Left lung (tissue), 14 donors: ENCODE measurements around the gene RPS15. TPM values are rescaled to one million over a fixed set of nuclear protein-coding genes. Genes with fewer than 3 reads are reported as not detected.

Experiments used
- ATAC-seq: fragments of 200-7000 bp; cut with Tn5 transposase; one replicate; pipeline ENCODE4 v1.9.1; 2020; ENCODE audit warnings: moderate library complexity
- DNase-seq, 4 donors: peaks; one replicate each; pipeline ENCODE4 v3.0.0-alpha.2; 2013 to 2020
- H3K27ac ChIP-seq, 2 donors: fragments of 200-600 bp; sonication (generic) in 1 of 2; one replicate each; pipeline versions ENCODE4 v1.5.0 to v1.8.0; 2020 to 2021
- H3K27me3 ChIP-seq, 2 donors: fragments of 200-600 bp; sonication (generic) in 1 of 2; one replicate each; pipeline versions ENCODE4 v1.5.0 to v1.8.0; 2020 to 2021
- H3K36me3 ChIP-seq, 2 donors: fragments of 200-600 bp; sonication (generic) in 1 of 2; one replicate each; pipeline versions ENCODE4 v1.5.0 to v1.8.0; 2020 to 2021
- H3K4me1 ChIP-seq, 2 donors: fragments of 200-600 bp; one replicate each; pipeline ENCODE4 v1.8.0; 2021
- H3K4me3 ChIP-seq, 2 donors: fragments of 200-600 bp; sonication (generic) in 1 of 2; one replicate each; pipeline versions ENCODE4 v1.5.0 to v1.8.0; 2020 to 2021; ENCODE audit warnings: mild to moderate bottlenecking in 1 of 2
- H3K9me3 ChIP-seq, 2 donors: fragments of 200-600 bp; sonication (generic) in 1 of 2; one replicate each; pipeline versions ENCODE4 v1.5.0 to v1.8.0; 2020 to 2021
- CTCF ChIP-seq, 2 donors: fragments of 200-600 bp; sonication (generic) in 1 of 2; IDR thresholded peaks; one replicate each; pipeline versions ENCODE4 v1.5.0 to v1.8.0; 2021; ENCODE audit warnings: antibody characterized with exemption in 2 of 2
- intact Hi-C, 2 donors: fragments of 100-400 bp; cut with DNase I; formaldehyde crosslinking; loops; one replicate each; pipeline versions ENCODE4 v1.11.2 to v1.14.2; 2022
- long read RNA-seq, 12 donors: library from polyadenylated mRNA in 2 of 12; unstranded in 2 of 12; transcript quantifications; one replicate each; pipeline ENCODE4 v2.0.0 and lab custom pipeline, GENCODE V29; 2019 to 2026
- polyA plus RNA-seq, 6 donors: library from polyadenylated mRNA; unstranded; fragments of 120-200 nt; gene quantifications; one replicate each; pipeline ENCODE4 v1.2.1, GENCODE V29; 2013; ENCODE audit not compliant: insufficient read length in 6 of 6
- total RNA-seq, 2 donors: library from RNA; stranded (reverse); fragmentation: NEBNext Ultra II Directional; extraction: Animal tissue kit (Norgen Biotek cat#: 25700); gene quantifications; one replicate each; pipeline ENCODE4 v1.2.1, GENCODE V29; 2021
- donor health status: DM: no; HTN: yes; CAD: no.
- donor health status: DM: no; HTN: no; CAD: no.

RPS15 gene
- total RNA-seq (100 to 1,000 TPM; 942 to 951 TPM), polyA plus RNA-seq (100 to 1,000 TPM; 673 to 987 (median 817) TPM)
- long read RNA-seq, donor 1, transcript RPS15-210 (3 exons, 873 nt): minor isoform, 56 of 1,036 reads
- long read RNA-seq, donor 1, transcript RPS15-201 (4 exons, 534 nt): minor isoform, 47 of 1,036 reads
- long read RNA-seq, donor 1, transcript RPS15-209 (4 exons, 510 nt): major isoform, 821 of 1,036 reads
- long read RNA-seq, donor 1, transcript RPS15-203 (3 exons, 570 nt): minor isoform, 18 of 1,036 reads
- long read RNA-seq, donor 1, partial matches to known transcripts: 13 of 1,036 reads
- long read RNA-seq, donor 1, other reads (novel, unspliced or antisense): 74 of 1,036 reads
- long read RNA-seq, donor 2, transcript RPS15-201 (4 exons, 534 nt): minor isoform, 28 of 922 reads
- long read RNA-seq, donor 2, transcript RPS15-203 (3 exons, 570 nt): minor isoform, 39 of 922 reads
- long read RNA-seq, donor 2, transcript RPS15-209 (4 exons, 510 nt): major isoform, 680 of 922 reads
- long read RNA-seq, donor 2, transcript RPS15-210 (3 exons, 873 nt): minor isoform, 69 of 922 reads
- long read RNA-seq, donor 2, partial matches to known transcripts: 34 of 922 reads
- long read RNA-seq, donor 2, other reads (novel, unspliced or antisense): 66 of 922 reads
- long read RNA-seq, donor 3, transcript RPS15-210 (3 exons, 873 nt): minor isoform, 47 of 903 reads
- long read RNA-seq, donor 3, transcript RPS15-209 (4 exons, 510 nt): major isoform, 707 of 903 reads
- long read RNA-seq, donor 3, transcript RPS15-201 (4 exons, 534 nt): minor isoform, 29 of 903 reads
- long read RNA-seq, donor 3, transcript RPS15-203 (3 exons, 570 nt): minor isoform, 32 of 903 reads
- long read RNA-seq, donor 3, partial matches to known transcripts: 14 of 903 reads
- long read RNA-seq, donor 3, other reads (novel, unspliced or antisense): 70 of 903 reads
- long read RNA-seq, donor 4, transcript RPS15-201 (4 exons, 534 nt): minor isoform, 37 of 1,789 reads
- long read RNA-seq, donor 4, transcript RPS15-210 (3 exons, 873 nt): minor isoform, 213 of 1,789 reads
- long read RNA-seq, donor 4, transcript RPS15-209 (4 exons, 510 nt): major isoform, 1,502 of 1,789 reads
- long read RNA-seq, donor 4, partial matches to known transcripts: 9 of 1,789 reads
- long read RNA-seq, donor 4, other reads (novel, unspliced or antisense): 20 of 1,789 reads
- long read RNA-seq, donor 5, transcript RPS15-203 (3 exons, 570 nt): minor isoform, 26 of 690 reads
- long read RNA-seq, donor 5, transcript RPS15-210 (3 exons, 873 nt): minor isoform, 38 of 690 reads
- long read RNA-seq, donor 5, transcript RPS15-201 (4 exons, 534 nt): minor isoform, 22 of 690 reads
- long read RNA-seq, donor 5, transcript RPS15-209 (4 exons, 510 nt): major isoform, 525 of 690 reads
- long read RNA-seq, donor 5, partial matches to known transcripts: 17 of 690 reads
- long read RNA-seq, donor 5, other reads (novel, unspliced or antisense): 54 of 690 reads
- long read RNA-seq, donor 6, transcript RPS15-201 (4 exons, 534 nt): minor isoform, 21 of 733 reads
- long read RNA-seq, donor 6, transcript RPS15-210 (3 exons, 873 nt): minor isoform, 42 of 733 reads
- long read RNA-seq, donor 6, transcript RPS15-209 (4 exons, 510 nt): major isoform, 579 of 733 reads
- long read RNA-seq, donor 6, transcript RPS15-203 (3 exons, 570 nt): minor isoform, 28 of 733 reads
- long read RNA-seq, donor 6, partial matches to known transcripts: 31 of 733 reads
- long read RNA-seq, donor 6, other reads (novel, unspliced or antisense): 20 of 733 reads
- long read RNA-seq, donor 7, transcript RPS15-201 (4 exons, 534 nt): minor isoform, 14 of 404 reads
- long read RNA-seq, donor 7, transcript RPS15-209 (4 exons, 510 nt): major isoform, 252 of 404 reads
- long read RNA-seq, donor 7, transcript RPS15-203 (3 exons, 570 nt): minor isoform, 10 of 404 reads
- long read RNA-seq, donor 7, transcript RPS15-210 (3 exons, 873 nt): minor isoform, 103 of 404 reads
- long read RNA-seq, donor 7, partial matches to known transcripts: 5 of 404 reads
- long read RNA-seq, donor 7, other reads (novel, unspliced or antisense): 18 of 404 reads
- long read RNA-seq, donor 8, transcript RPS15-201 (4 exons, 534 nt): minor isoform, 22 of 513 reads
- long read RNA-seq, donor 8, transcript RPS15-209 (4 exons, 510 nt): major isoform, 389 of 513 reads
- long read RNA-seq, donor 8, transcript RPS15-203 (3 exons, 570 nt): minor isoform, 16 of 513 reads
- long read RNA-seq, donor 8, transcript RPS15-210 (3 exons, 873 nt): minor isoform, 29 of 513 reads
- long read RNA-seq, donor 8, partial matches to known transcripts: 7 of 513 reads
- long read RNA-seq, donor 8, other reads (novel, unspliced or antisense): 46 of 513 reads
- long read RNA-seq, donor 9, transcript RPS15-209 (4 exons, 510 nt): major isoform, 5 of 6 reads
- long read RNA-seq, donor 9, partial matches to known transcripts: 0 of 6 reads
- long read RNA-seq, donor 9, other reads (novel, unspliced or antisense): 0 of 6 reads
- long read RNA-seq, donor 10, transcript RPS15-201 (4 exons, 534 nt): minor isoform, 35 of 1,979 reads
- long read RNA-seq, donor 10, transcript RPS15-212 (4 exons, 629 nt): minor isoform, 7 of 1,979 reads
- long read RNA-seq, donor 10, transcript RPS15-210 (3 exons, 873 nt): minor isoform, 216 of 1,979 reads
- long read RNA-seq, donor 10, transcript RPS15-209 (4 exons, 510 nt): major isoform, 1,670 of 1,979 reads
- long read RNA-seq, donor 10, partial matches to known transcripts: 8 of 1,979 reads
- long read RNA-seq, donor 10, other reads (novel, unspliced or antisense): 30 of 1,979 reads
- long read RNA-seq, donor 11: 0 reads
- long read RNA-seq, donor 12, transcript RPS15-209 (4 exons, 510 nt): major isoform, 423 of 516 reads
- long read RNA-seq, donor 12, transcript RPS15-210 (3 exons, 873 nt): minor isoform, 26 of 516 reads
- long read RNA-seq, donor 12, transcript RPS15-203 (3 exons, 570 nt): minor isoform, 7 of 516 reads
- long read RNA-seq, donor 12, transcript RPS15-201 (4 exons, 534 nt): minor isoform, 28 of 516 reads
- long read RNA-seq, donor 12, partial matches to known transcripts: 0 of 516 reads
- long read RNA-seq, donor 12, other reads (novel, unspliced or antisense): 30 of 516 reads

- H3K4me3 ChIP-seq: peak within 1 kb of the TSS; percentile 84 to 96
- H3K27ac ChIP-seq: peak within 1 kb of the TSS; percentile 79 to 89
- intact Hi-C loops: no loop called here
- DNase-seq (peak; percentile 95 to 98 (median 98)), ATAC-seq (peak; percentile 97)
- H3K27me3 ChIP-seq: no peaks in the 10 kb centered on the region
- H3K36me3 ChIP-seq: peaks cover 0 to 65% of the 10 kb centered on the region in 2 donors
- peak; percentile 90 to 97 for TF ChIP-seq CTCF (IDR thresholded peaks at IDR 0.05)
- peaks cover 13 to 28% of the 10 kb centered on the region in 2 donors for H3K4me1 ChIP-seq
- no peaks in the 10 kb centered on the region for H3K9me3 ChIP-seq
Observed at GRCh38 chr19:1438035-1438932, at the start of gene RPS15. Gene RPS15, plus strand, starts transcription at chr19:1438396. Its CDS starts 30 bp downstream, at chr19:1438426.

- no peak overlapping the region for H3K4me3 ChIP-seq
- H3K27me3 ChIP-seq: no peaks in the 10 kb centered on the region
- intact Hi-C loops: no loop called here
- H3K27ac ChIP-seq: no peak overlapping the region
- DNase-seq (no peak), ATAC-seq (no peak)
- H3K4me1 ChIP-seq: peaks cover 9 to 22% of the 10 kb centered on the region in 2 donors
- H3K36me3 ChIP-seq: peaks cover 0 to 72% of the 10 kb centered on the region in 2 donors
- TF ChIP-seq CTCF (IDR thresholded peaks at IDR 0.05): no peak
- no peaks in the 10 kb centered on the region for H3K9me3 ChIP-seq
Observed at GRCh38 chr19:1388637-1389026, 49.6 kb upstream of the RPS15 start.
